ENCODE measurements around the gene HDAC8.
"Not testable (repeated sequence)": the region's sequence is repeated elsewhere in the genome, so short reads cannot be mapped to it uniquely, and the experiment has no call there.

HDAC8 gene

GRCh38 chrX:72526534-72527508 is 45.8 kb downstream of the HDAC8 start:
- DNase-seq: no peak

GRCh38 chrX:72498782-72499181 is 73.9 kb downstream of the HDAC8 start:
- DNase-seq: no peak

DNA sequence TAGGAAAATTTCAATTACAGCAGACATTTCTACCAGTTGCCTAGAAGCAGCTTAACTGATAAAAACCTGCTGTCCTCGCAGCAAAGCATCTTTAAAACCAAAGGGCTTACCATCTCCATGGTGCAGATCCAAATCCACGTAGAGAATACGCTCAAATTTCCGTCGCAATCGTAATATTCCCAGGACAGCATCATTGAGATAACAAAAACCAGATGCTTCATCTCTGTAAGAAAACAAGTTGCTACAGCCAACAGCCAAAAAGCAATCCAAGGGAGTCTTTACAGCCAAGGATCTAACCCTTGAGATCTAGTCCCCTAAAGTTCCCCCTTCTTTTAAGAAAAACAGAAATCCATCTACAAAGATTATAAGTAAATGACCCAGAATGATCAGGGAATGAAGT is 77.6 kb downstream of the HDAC8 start:
- no peak for DNase-seq

DNA sequence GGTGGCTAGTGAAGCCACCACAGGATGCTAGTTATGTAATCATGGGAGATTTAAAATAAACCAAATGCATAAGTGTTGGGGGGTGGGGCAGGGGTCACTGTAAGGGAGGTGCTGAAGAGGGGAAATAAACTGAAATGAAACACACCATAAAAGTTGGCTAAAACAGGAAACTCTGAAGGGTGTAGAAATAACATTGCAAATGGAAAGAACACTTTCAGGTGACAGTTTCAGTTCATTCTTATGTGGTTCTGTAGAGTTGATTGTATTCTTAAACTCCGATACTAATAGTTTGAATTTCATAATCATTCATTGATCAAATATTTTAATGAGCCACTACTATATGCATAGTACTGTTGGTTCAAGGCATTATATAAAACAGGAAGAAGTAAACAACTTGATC is 80.1 kb downstream of the HDAC8 start:
- DNase-seq: no peak

DNA sequence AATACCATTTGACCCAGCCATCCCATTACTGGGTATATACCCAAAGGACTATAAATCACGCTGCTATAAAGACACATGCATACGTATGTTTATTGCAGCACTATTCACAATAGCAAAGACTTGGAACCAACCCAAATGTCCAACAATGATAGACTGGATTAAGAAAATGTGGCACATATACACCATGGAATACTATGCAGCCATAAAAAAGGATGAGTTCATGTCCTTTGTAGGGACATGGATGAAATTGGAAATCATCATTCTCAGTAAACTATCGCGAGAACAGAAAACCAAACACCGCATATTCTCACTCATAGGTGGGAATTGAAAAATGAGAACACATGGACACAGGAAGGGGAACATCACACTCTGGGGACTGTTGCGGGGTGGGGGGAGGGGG is 82.4 kb downstream of the HDAC8 start:
- DNase-seq: not testable (repeated sequence)

- DNase-seq: no peak
Measured at GRCh38 chrX:72487661-72488060, 85.0 kb downstream of the HDAC8 start.

DNA sequence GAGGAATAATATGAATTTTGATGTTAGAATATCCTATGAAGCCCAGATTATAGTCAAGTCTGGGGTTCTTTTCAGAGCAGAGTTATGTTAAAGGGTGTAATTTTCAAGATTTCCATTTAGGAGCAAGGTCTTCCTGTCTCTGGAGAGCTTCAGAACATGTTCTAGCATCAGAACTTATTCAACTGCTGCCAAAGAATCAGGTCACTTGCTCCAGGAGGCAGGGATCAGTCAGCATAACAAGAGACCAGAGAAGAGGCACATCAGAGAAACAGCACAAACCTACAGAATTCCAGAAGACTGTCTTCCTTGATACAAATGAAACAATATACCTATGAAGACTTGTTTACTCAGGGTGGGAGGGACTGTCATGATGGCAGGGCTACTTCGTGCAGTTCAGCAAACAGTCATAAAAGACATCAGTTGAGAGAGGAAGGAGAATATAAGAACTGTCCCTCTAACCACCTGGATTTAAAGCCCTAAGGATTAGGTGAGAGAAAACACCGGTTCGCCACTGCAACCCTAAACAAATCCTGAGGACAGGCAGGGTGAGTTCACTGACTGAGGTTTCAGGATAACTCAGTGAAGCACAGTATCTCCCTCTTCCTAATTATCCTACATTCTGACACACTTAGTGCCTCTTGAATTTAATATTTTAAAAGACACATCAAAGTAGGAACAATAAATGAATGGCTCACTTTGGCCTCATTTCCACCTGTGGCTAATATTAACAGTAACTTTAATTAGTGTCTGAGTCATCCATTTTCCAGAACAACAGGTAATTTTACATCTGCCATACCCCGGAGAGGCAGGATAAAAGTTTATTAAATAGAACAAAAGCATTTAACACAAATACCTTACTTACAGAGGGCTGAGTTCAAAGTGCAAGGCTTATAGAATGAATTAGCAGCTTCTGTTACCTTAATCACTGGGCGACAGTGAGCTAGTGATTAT is 93.0 kb downstream of the HDAC8 start:
- DNase-seq: no peak

- no peak for DNase-seq
Measured at GRCh38 chrX:72478853-72479252, 93.8 kb downstream of the HDAC8 start.

GRCh38 chrX:72478351-72478750 is 94.3 kb downstream of the HDAC8 start:
- DNase-seq: no peak

DNA sequence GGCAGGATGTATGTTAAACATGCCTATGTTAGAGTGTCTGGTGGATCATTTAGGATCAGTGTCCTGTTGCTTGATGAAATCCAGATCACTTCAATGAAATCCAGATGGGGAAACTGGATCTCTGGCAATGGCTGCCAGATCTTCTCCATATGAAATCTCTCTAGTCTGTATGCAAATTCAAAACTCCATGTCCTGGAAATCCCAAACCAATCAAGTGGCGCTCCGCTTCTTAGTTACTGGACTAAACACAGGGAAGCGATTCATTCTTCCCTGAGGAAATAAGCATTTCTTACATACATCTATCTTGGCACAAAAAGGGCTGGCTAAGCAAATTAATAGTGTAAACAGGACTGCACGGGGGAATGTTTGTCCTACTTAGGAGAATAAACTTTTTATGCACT is 94.9 kb downstream of the HDAC8 start:
- DNase-seq: no peak

DNA sequence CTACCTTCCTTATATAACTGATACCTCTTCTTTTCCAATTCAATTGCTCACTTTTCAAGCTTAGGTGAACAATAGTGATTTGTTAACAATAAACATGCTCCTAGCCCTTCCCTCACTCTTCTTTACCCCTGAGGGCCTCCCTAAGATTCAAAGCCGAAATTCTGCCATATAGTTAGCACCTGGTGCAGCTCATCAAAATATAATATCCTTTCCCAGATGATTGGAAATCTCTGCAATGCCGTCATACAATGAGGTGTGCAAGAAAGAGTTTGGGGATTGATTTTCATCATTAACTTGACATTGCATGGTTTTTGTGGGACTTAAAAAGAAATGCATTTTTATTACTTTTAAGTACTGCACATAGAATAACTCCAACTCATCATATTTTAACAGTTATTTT is 95.3 kb downstream of the HDAC8 start:
- no peak for DNase-seq

DNA sequence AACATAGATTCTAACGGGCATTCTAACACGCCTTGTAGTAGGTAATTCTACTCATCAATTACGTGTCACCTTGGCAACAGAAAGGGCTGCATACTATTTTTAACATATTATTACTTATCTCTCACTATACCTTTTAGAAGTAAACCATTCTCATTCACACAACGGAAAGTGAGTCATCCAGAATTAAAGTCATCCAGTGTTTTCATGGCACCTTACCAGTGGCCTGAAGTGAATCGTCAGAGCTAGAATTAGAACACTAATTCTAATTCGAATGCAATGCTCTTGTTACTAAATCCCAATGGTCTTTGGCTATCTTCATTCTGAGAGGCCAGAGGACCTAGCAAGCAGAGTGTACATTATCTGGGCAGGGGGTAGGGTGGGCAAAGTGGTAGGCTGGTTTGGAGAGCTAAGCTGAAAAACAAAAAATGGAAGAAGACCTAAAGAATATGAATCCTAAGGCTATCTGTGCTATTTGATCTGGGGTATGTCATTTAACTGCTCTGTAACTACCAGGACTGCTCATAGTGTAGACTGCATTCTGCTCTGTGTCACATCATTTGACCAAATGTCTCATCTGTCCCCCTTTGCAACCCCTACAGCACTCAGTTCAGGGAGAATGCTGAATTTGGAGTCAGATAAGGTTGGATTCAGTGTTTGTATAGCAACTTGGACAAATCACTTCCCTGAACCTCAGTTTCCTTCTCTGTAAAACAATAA is 96.5 kb downstream of the HDAC8 start:
- DNase-seq: no peak

- DNase-seq: no peak
Measured at GRCh38 chrX:72475338-72475737, 97.3 kb downstream of the HDAC8 start.

GRCh38 chrX:72470532-72471223 is 102.0 kb downstream of the HDAC8 start:
- DNase-seq: no peak

DNA sequence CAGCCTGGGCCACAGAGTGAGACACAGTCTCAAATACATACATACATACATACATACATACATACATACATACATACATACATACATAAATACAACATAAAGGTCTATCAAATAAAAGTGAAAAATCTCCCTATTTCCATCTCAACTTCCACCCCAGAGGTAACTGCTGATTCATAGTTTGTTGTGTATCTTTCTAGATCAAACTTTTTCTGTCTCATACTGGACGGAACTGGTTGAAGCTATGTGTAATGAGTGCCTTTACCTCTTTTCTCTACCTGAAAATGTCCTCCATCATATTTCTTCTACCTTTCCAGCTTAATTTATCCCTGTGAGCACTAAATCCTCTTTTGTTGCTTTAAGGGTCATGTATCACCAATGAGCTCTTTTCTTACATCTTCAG is 102.5 kb downstream of the HDAC8 start:
- DNase-seq: no peak

DNA sequence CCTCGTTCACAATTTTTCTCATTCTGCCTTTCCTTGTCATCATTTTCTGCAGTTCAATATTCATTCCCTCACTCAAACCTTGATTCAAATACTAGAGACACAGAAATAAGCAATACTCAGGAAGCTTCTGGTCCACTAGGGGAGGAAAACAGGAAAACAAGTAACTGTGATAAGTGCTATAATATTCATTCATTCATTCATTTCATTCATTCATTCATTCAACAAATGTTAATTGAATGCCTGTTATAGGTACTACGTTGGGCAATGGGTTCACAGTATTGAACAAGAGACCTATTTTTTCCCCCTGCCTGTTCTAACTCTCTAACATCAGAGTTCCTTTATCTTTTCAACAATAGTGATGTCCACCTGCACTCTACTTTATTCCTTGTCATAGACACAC is 104.0 kb downstream of the HDAC8 start:
- no peak for DNase-seq

GRCh38 chrX:72467135-72467534 is 105.5 kb downstream of the HDAC8 start:
- no peak for DNase-seq

DNA sequence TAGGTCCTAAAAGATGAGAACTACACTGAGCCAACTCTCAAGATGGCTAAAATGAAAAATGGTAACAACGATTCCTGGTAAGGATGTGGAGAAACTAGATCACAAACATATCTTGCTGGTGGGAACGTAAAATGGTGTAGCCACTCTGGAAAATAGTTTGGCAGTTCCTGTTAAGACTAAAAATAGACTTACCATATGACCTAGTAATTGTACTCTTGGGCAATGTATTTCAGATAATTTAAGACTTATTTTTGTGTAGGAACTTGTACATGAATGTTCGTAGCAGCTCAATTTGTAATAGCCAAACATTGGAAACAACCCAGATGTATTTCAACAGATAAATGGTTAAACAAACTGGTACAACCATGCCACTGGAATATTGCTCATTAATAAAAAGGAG is 106.2 kb downstream of the HDAC8 start:
- no peak for DNase-seq

DNA sequence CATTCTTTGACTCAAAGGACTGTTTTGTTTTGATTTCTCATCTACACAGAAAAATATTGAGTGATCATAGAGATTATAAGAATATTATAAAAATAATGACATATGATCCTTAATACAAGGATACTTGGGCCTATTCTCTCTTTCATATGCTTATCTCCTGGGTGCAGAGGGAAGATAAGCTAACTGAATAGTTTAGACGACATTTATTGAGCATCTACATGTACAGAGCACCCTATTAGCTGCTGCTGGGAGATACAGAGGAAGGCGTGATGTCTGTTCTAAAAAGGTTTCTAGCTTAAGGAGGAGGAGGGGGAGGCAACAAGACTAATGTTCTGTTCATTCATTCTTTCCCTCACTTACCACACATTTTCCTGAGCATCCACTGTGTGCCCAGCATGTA is 106.8 kb downstream of the HDAC8 start:
- DNase-seq: no peak

DNA sequence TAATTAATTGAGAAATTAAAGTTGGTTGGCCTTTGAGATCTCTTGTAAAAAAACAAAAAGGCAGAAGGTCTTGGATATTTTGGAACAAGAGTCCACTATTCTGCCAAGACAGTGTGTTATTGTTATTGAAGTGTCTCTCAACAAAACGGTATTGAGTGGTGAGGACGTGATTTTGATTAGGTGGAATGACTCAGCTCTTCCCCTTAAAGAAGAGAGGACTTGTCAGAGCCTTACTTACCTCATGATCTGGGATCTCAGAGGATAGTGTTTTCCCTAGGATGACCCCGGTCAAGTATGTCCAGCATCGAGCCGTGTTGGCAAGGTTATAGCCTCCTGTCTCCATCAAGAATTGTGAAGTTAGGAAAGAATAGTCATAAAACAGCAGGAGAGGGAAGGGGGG is 110.9 kb downstream of the HDAC8 start:
- DNase-seq: no peak

DNA sequence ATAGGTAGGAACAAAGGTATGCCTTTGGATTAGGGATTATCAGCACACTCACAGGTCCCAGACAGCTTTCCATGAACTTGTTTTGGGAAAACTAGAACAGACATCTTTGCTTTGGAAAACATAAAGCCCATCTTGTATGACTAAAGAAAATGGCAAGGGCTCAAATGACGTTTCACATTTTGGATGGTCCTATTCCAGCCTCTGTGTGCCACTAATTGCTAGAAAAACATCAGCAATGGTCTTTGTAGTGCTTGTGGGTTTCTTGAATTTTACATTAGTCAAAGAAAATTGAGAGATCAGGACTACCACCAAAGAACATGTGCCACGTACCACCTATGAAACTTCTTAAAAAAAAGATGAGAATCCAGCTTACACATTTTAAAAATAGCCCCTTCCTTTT is 111.4 kb downstream of the HDAC8 start:
- DNase-seq: no peak

GRCh38 chrX:72460715-72461114 is 111.9 kb downstream of the HDAC8 start:
- no peak for DNase-seq

Measured in activated naive CD4-positive, alpha-beta T cell treated with anti-CD3 and anti-CD28 coated beads, Interleukin-2, amount 50 U/mL, for 16 hours (primary cell).